8988T (cell line): ENCODE results near the gene B3GAT3.
"Not testable (repeated sequence)": the region's sequence is repeated elsewhere in the genome, so short reads cannot be mapped to it uniquely, and the experiment has no call there.

ENCODE experiments used
- DNase-seq: peaks from one replicate; pipeline ENCODE4 v3.0.0; 2011

Gene B3GAT3

DNA sequence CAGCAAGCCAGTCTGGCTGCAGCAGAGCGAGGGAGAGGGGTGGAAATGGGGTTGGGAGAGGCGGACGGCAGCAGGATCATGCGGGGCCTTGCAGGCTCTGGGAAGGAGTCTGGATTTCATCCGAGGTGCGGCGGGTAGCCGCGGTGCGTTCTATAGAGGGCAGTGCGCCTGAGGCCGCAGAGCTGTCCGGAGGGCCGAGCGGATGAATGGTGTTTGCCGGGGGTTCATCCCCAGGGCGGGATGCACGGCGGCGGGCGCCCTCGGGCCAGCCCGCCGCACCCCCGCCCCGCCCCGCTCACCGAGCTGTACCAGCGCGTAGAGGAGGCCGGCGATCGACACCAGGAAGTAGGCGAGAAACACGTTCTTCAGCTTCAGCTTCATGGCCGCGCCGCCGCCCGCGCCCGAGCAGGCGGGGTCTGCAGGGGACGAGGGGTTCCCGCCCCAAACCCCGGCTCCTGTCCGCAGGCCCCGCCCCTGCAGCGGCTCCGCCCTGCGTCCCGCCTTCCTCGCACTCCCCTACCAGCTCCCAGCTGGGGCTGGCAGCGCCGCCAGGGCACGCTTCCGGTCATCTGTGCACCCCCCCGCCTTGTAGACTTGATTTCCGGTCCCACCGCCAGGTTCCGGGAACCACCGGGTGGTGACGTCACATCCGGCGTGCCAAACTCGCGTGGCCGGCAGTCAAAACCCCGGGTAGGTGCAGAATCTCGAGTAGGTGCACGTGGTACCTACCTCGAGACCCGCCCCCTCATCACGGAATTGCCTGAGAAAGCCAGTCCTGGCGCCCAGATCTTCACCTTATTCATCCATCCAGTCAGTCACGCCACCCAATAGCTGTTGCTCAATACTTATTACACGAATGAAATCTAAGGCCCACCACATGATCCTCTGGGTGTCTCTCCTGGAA, at the start of gene B3GAT3:
B3GAT3 (minus strand) TSS at position 420 of the 904 bp plus-strand sequence; CDS start at position 381, 39 bp downstream.
- peak; percentile 98 for DNase-seq

- DNase-seq = no peak
Measured at GRCh38 chr11:62671236-62671607, 49.4 kb upstream of the B3GAT3 start.

- DNase-seq = no peak
Measured at GRCh38 chr11:62669420-62670161, 47.8 kb upstream of the B3GAT3 start.

DNA sequence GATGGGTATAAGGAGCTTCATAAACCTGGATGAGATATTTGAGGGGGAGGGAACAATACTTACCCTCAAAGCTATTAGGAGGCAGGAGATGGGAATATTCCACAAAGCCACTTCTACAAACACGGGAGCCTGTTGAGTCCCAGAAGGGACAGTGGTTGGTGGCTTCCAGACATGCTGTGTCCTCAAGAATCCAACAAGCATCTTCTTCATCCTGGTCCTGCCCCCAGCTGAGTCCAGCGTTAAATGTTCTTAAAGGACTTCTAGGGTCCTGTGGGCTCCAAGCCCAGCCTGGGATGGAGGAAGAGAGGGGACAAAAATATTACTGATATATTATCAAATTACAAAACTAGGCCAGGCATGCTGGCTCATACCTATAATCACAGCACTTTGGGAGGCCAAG, 45.7 kb upstream of the B3GAT3 start:
- no peak for DNase-seq

GRCh38 chr11:62666259-62666926, 44.6 kb upstream of the B3GAT3 start:
- DNase-seq = no peak

DNA sequence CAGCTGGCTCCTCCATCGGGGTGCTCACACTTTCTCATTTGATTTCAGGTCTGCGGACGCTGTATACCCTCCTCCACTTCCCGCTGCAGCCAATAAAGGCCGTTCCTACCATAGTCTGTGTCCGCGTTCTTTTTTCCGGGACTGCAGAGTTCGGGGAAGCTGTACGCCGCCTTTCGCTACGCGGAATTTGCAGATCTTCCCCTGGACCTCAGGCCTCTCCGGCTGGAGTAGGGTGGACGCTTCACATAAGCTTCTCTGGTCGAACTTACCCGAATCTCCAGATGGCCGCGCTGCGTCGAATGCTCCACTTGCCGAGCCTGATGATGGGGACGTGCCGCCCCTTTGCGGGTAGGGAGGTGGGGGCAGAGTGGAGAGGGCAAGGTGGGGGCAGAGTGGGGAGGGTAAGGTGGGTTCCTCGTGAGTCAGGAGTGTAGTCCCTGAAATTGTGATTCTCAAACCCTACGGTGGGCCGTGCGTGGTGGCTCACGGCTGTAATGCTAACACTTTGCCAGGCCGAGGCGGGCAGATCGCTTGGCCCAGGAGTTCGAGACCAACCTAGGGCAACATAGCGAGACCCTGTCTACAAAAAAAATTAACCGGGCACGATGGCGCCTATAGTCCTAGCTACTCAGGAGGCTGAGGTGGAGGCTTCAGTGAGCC, 43.9 kb upstream of the B3GAT3 start:
- no peak for DNase-seq

DNA sequence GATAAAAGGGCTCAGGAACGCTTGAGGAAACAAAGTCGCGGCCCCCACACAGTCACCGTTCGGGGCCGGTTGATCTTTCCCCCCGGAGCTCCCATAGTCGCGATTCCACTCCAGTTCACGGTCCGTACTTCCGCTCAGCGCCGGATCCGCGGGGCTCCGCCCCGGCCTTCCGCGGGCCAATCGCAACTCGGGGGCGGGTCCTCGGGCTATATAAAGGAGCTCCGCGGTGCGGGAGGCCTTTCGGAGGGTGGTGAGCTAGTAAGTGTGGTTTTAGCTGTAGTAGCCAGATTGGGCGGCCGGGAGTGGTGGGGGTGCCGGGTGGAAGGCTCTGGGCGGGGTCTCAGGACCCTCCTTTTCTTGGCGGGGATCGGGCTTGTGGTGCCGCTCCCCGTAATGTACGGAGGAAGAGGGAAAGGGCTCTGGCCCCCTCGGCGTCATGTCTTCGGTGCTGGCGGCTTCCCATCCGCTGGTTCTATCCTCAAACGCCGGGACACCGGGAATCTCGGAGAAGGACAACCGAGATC, 43.4 kb upstream of the B3GAT3 start, which contains the start of the genes C11orf98 and CSKMT:
C11orf98 (minus strand) TSS at position 136 of the 524 bp plus-strand sequence; CDS start at position 95, 41 bp downstream.
CSKMT (plus strand) TSS at position 238 of the 524 bp plus-strand sequence. CDS start 568 bp downstream, outside the sequence.
- DNase-seq = peak; percentile 91

DNA sequence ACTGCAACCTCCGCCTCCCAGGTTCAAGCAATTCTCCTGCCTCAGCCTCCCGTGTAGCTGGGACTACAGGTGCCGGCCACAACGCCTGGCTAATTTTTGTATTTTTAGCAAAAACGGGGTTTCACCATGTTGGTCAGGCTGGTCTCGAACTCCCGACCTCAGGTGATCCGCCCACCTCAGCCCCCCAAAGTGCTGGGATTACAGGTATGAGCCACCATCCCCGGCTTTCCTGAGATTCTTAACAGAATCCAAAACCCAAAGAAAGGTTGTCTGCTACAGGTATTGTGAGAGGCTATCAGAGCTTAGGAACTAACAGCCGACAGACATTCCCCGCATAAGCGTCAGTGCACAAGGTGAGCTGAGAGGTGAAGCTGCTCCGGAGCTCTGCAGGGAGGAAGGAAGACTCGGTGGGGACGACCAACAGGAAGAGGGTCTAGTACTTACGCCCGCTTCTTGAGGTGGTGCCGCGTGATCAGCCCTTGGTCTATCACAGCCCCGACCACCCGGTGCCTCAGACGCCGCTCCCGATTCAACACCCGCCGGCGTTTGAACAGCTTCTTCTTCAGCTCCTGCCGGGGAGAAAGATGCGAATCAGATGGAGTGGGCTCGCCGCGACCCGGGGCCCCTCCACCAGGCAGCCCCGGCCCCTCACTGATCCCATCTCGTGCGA, 42.8 kb upstream of the B3GAT3 start:
- DNase-seq = no peak

DNA sequence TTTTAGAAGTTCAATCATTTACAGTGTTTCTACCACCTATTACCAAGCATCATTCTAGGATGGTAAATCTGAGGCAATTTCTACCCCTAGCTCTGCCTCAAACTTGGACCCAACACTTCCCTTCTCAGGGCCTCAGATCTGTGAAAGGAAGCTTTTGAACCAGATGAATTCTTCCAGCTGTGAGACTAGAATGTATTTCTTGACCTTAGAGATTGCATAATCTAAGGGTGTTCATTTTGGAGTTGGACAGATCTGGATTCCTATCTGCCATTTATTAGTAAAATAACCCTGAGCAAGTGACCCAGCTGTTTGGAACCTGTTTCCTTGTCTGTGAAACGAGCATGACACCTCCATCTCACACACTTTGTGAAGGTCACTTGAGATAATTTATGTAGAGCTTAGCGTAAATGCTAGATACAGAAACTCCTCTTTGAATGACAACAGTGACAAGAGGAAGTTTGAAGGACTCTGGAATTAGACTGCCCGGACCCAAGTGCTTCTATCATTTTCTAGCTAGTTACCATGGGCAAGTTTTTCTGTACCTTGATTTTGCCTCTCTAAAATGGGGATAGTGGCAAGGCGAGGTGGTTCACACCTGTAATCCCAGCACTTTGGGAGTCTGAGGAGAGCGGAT, 35.1 kb upstream of the B3GAT3 start:
- DNase-seq = no peak

GRCh38 chr11:62654297-62654696, 32.5 kb upstream of the B3GAT3 start:
- DNase-seq = no peak

GRCh38 chr11:62652161-62653006, 30.6 kb upstream of the B3GAT3 start:
- DNase-seq = no peak

DNA sequence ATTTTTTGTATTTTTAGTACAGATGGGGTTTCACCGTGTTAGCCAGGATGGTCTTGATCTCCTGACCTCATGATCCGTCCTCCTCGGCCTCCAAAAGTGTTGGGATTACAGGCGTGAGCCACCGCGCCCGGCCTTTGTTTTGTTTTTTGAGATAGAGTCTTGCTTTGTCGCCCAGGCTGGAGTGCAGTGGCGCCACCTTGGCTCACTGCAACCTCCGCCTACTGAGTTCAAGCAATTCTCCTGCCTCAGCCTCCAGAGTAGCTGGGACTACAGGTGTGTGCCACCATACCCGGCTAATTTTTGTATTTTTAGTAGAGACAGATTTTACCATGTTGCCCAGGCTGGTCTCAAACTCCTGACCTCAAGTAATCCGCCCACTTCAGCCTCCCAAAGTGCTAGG, 28.5 kb upstream of the B3GAT3 start:
- DNase-seq = not testable (repeated sequence)

- DNase-seq = no peak
Measured at GRCh38 chr11:62649486-62649885, 27.7 kb upstream of the B3GAT3 start.

DNA sequence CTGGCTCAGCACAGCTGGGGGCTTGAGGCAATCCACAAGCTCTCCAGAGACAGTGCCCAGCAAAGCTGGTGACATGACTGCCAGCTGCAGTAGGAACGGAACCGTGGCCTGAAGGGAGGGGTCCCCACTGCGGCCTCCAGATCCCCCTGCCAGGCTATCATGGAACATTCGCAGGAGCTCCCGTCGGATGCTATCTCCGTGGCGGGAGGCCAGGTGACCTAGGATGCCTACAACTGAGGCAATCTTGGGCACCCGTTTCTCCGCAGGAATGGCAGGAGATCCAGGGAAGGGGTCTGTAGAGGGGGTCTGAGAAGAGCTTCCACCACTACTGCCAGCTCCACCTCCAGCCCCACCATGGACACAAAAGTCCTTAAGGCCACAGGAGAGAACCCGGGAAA, 27.2 kb upstream of the B3GAT3 start:
- DNase-seq = no peak

GRCh38 chr11:62648185-62648966, 26.6 kb upstream of the B3GAT3 start:
- DNase-seq = no peak

DNA sequence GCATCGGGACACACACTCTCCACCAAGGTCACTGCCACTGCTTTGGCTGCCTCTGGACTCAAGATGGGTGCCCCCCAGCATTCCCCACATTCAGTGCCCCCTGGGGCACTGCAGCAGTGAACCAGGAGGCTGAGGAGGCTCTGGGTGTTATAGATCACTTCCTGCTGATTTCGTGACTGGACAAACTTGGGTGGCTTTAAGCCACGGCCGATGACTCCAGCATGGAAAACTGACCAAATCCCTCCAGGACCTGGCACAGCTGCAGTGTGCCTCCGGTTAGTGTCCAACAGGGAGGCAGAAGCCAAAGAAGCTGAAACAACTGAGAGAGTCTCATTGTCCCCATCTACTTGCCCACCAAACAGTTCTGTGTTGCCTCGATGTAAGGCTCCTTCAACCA, 25.8 kb upstream of the B3GAT3 start:
- DNase-seq = no peak

DNA sequence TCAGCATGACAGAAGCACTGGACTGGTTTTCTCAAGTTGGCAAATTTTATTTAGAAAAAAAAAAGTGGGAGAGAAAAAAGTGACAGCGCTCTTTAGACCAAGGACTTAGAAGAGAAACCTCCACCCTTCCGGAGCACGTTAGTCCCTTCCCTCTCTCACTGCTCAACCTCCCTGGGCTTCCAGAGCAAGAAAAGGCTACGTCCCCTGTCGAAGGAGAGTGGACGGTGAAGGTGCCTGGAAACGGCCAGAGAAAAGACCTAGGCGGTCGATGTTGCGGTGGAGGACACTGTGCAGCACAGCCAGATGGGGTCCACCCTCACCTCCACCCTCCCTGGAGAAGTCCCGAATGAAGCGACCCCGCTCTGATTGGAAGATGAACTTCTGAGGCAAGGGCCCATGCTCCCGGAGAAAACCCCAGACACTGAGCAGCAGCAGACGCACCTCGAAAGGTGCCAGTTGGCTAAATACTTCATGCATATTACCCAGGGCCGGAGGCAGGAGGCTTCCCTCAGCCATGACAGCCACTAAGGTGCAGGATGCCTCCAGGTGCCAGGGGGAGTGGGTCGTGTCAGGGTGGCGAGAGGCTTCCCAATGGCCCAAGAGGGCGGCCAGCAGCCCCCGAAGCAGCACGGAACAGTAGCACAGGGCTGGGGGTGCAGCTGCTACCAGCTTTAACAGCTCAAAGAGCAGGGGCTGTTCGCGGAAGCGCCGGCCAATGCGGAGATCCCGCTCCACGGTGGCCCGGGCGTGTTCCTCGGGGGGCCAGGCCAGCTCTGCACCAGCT, 25.2 kb upstream of the B3GAT3 start:
- DNase-seq = no peak

- peak; percentile 99 for DNase-seq
Measured at GRCh38 chr11:62645946-62646824, 24.4 kb upstream of the B3GAT3 start, which contains the start of gene GANAB. GANAB (minus strand) TSS chr11:62646613; CDS start chr11:62646599, 14 bp downstream.
